ENCODE results near the gene ZNF536.

DNA sequence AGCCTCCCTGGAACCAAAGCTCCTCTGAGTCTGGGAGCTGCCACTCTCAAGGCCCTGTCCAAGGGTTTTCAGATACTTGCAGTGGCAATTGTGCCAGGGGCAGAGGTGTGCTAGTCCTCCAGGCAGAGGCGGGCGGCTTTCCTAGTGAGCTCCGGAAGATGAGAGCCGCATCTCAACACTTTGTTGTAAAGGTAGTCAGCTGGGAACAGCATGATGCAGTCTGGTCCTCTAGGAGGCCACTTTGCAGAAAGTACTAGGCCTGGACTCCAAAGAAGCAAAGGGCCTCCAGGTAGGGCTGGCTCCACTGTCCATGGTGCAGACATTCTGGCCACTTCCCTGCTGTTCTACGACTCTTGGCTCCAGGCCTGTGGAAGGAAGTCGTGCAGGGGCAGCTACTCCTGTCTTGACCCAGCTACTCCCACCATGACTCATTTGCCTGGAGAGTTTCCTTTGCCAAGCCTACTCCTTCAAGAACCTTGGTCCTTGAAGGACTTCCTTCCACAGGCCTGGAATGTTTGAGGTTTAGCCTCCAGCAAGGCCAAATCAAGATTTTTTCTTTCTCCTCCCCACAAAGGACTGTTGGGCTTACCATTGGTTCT, 9.9 kb upstream of the ZNF536 start:
- no peak for TF ChIP-seq CTCF (IDR thresholded peaks at IDR 0.05; ENCODE audit: low read depth, low read length)
- TF ChIP-seq EZH2phosphoT487 (IDR thresholded peaks at IDR 0.05; ENCODE audit: low read depth) = no peak

All from OCI-LY3 (cell line).